Non-pigmented ciliary epithelial cell (primary cell): ENCODE results near the gene TTI1.

ENCODE experiments used
- DNase-seq: peaks from one replicate; pipeline ENCODE4 v3.0.0-alpha.2; 2010; ENCODE audit warnings: low read depth

TTI1 gene

DNA sequence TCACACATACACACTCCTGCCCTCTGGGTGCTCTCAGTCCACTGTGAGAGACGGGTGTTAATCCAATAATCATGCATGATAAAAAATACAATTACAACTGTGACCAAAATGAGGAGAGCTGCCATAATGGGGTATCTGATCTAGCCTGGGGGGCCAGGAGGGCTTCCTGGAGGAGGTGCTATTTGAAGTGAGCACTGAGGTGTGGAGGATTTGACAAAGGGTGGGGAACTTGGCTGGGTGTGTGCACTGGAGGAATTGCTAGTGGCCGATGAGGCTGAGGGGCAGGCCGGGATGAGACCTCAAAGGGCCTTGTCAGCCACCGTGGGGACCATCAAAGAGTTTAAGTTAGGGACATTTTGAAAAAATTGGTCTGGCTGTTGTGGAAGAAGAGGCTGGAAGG is 95.6 kb downstream of the TTI1 start:
- DNase-seq: no peak

DNA sequence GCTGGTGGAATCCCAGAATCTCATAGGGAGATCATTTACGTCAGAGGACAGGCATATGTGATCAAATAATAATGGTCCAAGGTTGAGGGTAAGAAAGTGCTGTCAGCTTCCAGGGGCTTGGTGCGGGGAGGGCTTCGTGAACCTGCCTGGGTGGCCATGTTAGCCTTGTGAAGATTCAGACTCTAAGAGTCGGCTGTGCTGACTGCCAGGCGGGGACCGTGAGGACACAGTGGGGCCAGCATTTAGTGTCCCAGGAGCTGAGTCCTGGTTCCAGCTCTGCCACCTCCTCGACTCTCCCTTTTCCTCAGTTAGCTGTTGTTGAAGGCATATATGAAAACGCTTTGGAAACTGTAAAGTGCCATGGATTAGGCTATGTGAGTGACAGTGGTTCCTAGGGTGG is 96.8 kb downstream of the TTI1 start:
- no peak for DNase-seq

DNA sequence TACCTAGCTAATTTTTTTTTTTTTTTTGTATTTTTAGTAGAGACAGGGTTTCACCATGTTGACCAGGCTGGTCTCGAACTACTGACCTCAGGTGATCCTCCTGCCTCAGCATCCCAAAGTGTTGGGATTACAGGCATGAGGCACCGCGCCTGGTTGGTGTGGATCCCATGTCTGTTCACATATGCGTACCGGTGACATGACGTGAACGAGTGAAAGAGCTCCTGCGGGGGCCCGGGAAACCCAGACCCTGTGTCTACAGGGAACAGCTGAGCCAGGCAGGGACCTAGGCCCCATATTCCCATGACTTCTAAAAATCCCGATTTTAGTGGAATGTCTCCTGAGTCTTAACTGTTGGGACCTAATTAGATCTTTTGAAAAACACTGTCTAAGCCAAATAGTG is 97.2 kb downstream of the TTI1 start:
- DNase-seq: no peak

DNA sequence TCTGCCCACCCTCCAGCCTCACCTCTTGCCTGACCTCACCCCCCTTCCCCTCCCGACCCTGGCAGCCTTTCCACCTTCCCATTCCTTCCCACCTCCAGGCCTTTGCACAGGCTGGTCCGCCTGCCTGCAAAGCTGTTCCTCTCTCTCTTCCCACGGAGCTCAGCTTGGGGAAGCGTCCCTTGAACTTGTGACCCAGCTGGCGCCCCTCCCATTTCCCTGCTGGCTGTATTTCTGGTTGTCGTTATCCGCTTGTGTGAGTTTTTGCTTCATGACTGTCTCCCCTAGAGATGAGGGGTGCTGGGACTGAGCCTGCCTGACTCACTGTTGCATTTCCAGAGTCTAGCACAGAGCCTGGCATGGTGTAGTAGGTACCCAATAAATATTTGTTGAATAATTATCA is 97.8 kb downstream of the TTI1 start:
- no peak for DNase-seq

DNA sequence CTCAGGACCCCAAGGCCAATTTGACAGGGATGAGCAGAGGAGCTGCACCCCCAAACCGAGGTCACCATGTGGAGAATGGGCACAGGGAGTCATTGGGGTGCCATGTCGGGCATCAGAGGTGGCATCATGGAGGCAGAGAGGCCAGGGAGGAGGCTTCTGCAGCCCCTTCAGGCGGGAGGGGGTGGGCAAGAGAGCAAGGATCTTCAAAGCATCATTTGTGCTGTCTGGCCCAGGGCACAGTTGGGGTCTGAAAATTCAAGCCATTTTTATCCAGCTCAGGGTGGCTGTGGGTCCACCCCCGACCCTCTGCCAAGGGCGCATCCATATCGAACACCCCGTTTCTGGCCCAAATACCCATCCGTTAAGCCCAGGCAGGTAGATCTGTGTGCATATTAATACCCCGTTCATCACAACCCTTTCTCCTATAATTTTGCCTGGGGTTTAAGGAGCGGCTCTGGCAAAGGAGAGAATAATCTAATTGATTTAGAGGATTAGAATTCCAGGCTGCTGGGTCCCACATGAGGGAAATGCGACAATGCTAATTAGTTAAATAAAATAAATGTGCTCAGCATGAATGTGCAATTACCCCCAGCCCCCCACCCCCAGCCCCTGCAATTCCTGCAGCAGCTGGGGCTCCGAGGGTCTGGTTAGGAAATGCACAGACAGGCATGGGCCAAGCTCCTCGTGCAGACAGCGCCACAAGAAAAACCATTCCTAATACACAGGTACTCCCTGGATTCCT is 98.5 kb downstream of the TTI1 start:
- no peak for DNase-seq

DNA sequence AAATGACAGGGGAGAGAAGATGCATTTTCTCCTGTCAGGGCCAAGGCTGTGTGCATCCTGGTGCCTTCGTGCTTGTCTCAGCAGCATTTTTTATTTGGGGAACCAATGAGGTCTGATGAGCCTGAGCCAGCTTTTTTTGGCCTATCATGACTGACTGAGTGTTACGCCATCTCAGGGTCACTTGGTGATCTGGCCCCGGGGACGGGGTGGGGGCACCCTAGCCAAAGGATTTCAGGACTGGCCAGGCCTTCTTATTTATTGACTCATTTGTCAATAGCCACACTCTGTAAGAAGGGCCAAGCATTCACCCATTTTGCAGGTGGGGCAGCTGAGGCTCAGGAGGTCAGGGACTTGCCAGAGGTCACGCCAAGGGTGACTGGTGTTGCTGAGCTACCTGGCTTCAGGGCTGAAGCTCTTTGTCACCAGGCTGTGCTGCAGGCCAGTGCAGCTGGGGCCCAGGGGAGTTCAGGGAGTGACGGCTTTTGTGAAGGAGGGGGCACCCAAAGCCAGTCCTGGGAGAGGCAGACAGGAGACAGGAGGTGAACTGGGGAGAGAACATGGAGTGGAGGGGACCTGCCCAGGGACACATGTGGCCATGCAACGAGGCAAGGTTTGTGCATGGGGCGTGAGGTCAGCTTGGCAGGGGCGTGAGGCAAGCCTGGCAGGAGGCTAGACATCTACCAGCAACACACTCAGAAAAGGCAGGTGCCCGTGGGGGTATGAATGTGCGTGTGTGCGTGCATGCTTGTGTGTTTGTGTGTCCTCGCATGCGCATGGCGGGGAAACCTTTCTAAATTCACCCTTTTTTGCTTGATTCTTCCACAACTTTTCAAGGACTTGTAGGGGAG is 99.2 kb downstream of the TTI1 start:
- no peak for DNase-seq
